OCI-LY1 (cell line): ENCODE measurements around the gene CAMK2A.

Experiments used
- H2AFZ ChIP-seq: fragments of 200-600 bp; sonication (generic), shearing (Covaris generic); 2 replicates; pipeline ENCODE4 v1.6.0; 2014; ENCODE audit warnings: antibody characterized with exemption, mild to moderate bottlenecking, low read length
- H3F3A ChIP-seq: fragments of 200-600 bp; sonication (generic), shearing (Covaris generic); 2 replicates; pipeline ENCODE4 v1.6.0; 2014; ENCODE audit warnings: mild to moderate bottlenecking, antibody characterized with exemption, low read length, moderate library complexity; ENCODE audit not compliant: insufficient read depth
- H3K27ac ChIP-seq: fragments of 200-600 bp; sonication (generic); 2 replicates; pipeline ENCODE4 v1.5.1; 2014; ENCODE audit warnings: low read length, mixed run types, mild to moderate bottlenecking, low read depth; ENCODE audit not compliant: poor library complexity, severe bottlenecking
- H3K27me3 ChIP-seq: fragments of 200-600 bp; sonication (generic); 2 replicates; pipeline ENCODE4 v1.6.0; 2014; ENCODE audit warnings: antibody characterized with exemption, mild to moderate bottlenecking, low read length, moderate library complexity; ENCODE audit not compliant: insufficient read depth
- H3K36me3 ChIP-seq: fragments of 200-600 bp; sonication (generic); 2 replicates; pipeline ENCODE4 v1.6.1; 2014; ENCODE audit warnings: mild to moderate bottlenecking, antibody characterized with exemption, low read length, moderate library complexity, mixed read lengths; ENCODE audit not compliant: insufficient read depth
- H3K4me1 ChIP-seq: fragments of 200-600 bp; sonication (generic); 2 replicates; pipeline ENCODE4 v1.5.1; 2014; ENCODE audit warnings: mild to moderate bottlenecking, low read length, moderate library complexity; ENCODE audit not compliant: insufficient read depth, severe bottlenecking
- H3K4me2 ChIP-seq: fragments of 200-600 bp; sonication (generic), shearing (Covaris generic); 2 replicates; pipeline ENCODE4 v1.6.1; 2014; ENCODE audit warnings: low read length
- H3K4me3 ChIP-seq: fragments of 200-600 bp; sonication (generic); 2 replicates; pipeline ENCODE4 v1.5.1; 2014; ENCODE audit warnings: low read length, low read depth, mild to moderate bottlenecking, mixed read lengths; ENCODE audit not compliant: poor library complexity, severe bottlenecking
- H3K79me2 ChIP-seq: fragments of 200-600 bp; shearing (Covaris generic); 2 replicates; pipeline ENCODE4 v1.6.1; 2016; ENCODE audit warnings: mixed run types, low read length, mixed read lengths; ENCODE audit not compliant: insufficient read depth
- H3K9ac ChIP-seq: fragments of 200-600 bp; sonication (generic), shearing (Covaris generic); 2 replicates; pipeline ENCODE4 v1.6.1; 2014; ENCODE audit warnings: mild to moderate bottlenecking, low read length, mixed read lengths
- H3K9me2 ChIP-seq: fragments of 200-600 bp; sonication (generic), shearing (Covaris generic); 2 replicates; pipeline ENCODE4 v1.6.1; 2014; ENCODE audit warnings: low read depth, mild to moderate bottlenecking, low read length, mixed read lengths
- H3K9me3 ChIP-seq: fragments of 200-600 bp; shearing (Covaris generic); 2 replicates; pipeline ENCODE4 v1.6.1; 2014; ENCODE audit warnings: low read length, mixed read lengths
- H4K20me1 ChIP-seq: fragments of 200-600 bp; sonication (generic), shearing (Covaris generic); 2 replicates; pipeline ENCODE4 v1.6.0; 2016; ENCODE audit warnings: mild to moderate bottlenecking, low read length; ENCODE audit not compliant: insufficient read depth
- EZH2 ChIP-seq: fragments of 200-600 bp; sonication (generic), shearing (Covaris generic); IDR thresholded peaks from 2 replicates; pipeline ENCODE4 v1.8.0; 2017; ENCODE audit warnings: borderline replicate concordance, mixed run types, mild to moderate bottlenecking, antibody characterized with exemption, low read length, moderate library complexity, mixed read lengths
- TF ChIP-seq, protein P1 (sequence below): fragments of 200-600 bp; sonication (generic), shearing (Covaris generic); IDR thresholded peaks from 2 replicates; pipeline ENCODE4 v1.5.1; 2017; ENCODE audit warnings: mild to moderate bottlenecking, antibody characterized with exemption, low read length, moderate library complexity, mixed read lengths

The CAMK2A gene

GRCh38 chr5:150303660-150304386, 14.2 kb upstream of the CAMK2A start:
- H2AFZ ChIP-seq = no peak overlapping the region
- no peaks in the 10 kb centered on the region; the same call in 1 of the 2 replicates for H3K27me3 ChIP-seq
- H3K4me2 ChIP-seq = no peak overlapping the region
- H3K27ac ChIP-seq = no peak overlapping the region
- no peak overlapping the region for H3K4me3 ChIP-seq
- no peaks in the 10 kb centered on the region for H3K36me3 ChIP-seq
- no peaks in the 10 kb centered on the region for H3K9me3 ChIP-seq
- H4K20me1 ChIP-seq = no peaks in the 10 kb centered on the region
- no peaks in the 10 kb centered on the region for H3F3A ChIP-seq
- H3K4me1 ChIP-seq = no peaks in the 10 kb centered on the region
- H3K9me2 ChIP-seq = no peaks in the 10 kb centered on the region
- TF ChIP-seq EZH2 = no peak
- TF ChIP-seq, protein P1, sequence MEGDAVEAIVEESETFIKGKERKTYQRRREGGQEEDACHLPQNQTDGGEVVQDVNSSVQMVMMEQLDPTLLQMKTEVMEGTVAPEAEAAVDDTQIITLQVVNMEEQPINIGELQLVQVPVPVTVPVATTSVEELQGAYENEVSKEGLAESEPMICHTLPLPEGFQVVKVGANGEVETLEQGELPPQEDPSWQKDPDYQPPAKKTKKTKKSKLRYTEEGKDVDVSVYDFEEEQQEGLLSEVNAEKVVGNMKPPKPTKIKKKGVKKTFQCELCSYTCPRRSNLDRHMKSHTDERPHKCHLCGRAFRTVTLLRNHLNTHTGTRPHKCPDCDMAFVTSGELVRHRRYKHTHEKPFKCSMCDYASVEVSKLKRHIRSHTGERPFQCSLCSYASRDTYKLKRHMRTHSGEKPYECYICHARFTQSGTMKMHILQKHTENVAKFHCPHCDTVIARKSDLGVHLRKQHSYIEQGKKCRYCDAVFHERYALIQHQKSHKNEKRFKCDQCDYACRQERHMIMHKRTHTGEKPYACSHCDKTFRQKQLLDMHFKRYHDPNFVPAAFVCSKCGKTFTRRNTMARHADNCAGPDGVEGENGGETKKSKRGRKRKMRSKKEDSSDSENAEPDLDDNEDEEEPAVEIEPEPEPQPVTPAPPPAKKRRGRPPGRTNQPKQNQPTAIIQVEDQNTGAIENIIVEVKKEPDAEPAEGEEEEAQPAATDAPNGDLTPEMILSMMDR = no peak
- H3K79me2 ChIP-seq = no peaks in the 10 kb centered on the region
- H3K9ac ChIP-seq = no peak overlapping the region

- Histone ChIP-seq H3K4me2 (no peak overlapping the region), H3K4me3 (no peak overlapping the region), H3K9ac (no peak overlapping the region), H3K27me3 (no peaks in the 10 kb centered on the region; the same call in 1 of the 2 replicates), H3K4me1 (no peaks in the 10 kb centered on the region), H2AFZ (no peak overlapping the region), H3K9me3 (no peaks in the 10 kb centered on the region), H3K79me2 (no peaks in the 10 kb centered on the region), H4K20me1 (no peaks in the 10 kb centered on the region), H3K27ac (no peak overlapping the region), H3K36me3 (no peaks in the 10 kb centered on the region), H3F3A (no peaks in the 10 kb centered on the region), H3K9me2 (no peaks in the 10 kb centered on the region)
- no peak for TF ChIP-seq EZH2
- TF ChIP-seq, protein P1 = no peak
Observed at GRCh38 chr5:150303070-150303615, 13.6 kb upstream of the CAMK2A start.

DNA sequence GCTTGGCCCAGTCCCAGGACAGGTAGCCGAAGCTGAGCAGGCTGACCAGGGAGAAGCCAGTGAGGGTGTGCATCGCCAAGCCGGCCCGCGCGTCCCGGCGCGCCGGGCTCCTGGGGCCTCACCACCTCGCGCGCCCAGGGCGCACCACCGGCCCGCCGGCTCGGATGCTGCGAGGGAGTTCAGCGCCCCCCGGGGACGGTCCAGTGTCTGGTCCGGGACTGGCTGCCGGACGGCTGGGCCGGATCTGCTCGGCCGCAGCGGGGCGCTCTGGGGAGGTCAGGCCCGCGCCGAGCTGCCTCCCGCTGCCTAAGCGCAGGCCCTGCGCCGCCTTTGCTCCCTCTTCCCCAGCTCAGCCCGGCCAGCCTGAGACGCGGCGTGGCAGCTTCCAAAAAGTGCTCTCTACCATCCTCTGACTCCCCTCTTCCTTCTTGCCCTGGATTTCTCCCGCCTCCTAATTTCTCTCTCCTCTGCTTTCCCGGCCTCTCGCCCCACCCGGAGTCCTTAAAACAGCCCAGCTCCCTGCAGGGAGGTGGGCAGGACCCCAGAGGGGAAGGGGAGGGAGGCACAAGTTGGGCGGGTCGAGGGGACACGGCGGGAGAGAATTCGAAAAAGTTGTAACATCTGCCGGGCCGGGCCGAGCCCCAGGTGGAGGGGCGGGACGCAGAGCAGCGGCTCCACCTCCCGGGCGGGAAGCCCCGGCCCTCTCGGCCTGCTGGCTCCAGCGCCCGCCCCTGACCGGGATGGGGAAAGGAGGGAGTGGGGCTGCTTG, 12.9 kb upstream of the CAMK2A start, which contains the start of gene ARSI:
Gene ARSI (minus strand): TSS at position 605 of the 769 bp plus-strand sequence. CDS start 532 bp downstream, at position 73.
- H3K27ac ChIP-seq = no peak within 1 kb of the TSS
- no peaks in the 10 kb centered on the region for H3K79me2 ChIP-seq
- H4K20me1 ChIP-seq = no peaks in the 10 kb centered on the region
- no peaks in the 10 kb centered on the region; the same call in 1 of the 2 replicates for H3K27me3 ChIP-seq
- no peak for TF ChIP-seq EZH2
- TF ChIP-seq, protein P1 = no peak
- no peak within 1 kb of the TSS for H3K4me2 ChIP-seq
- no peaks in the 10 kb centered on the region for H3K9me2 ChIP-seq
- no peaks in the 10 kb centered on the region for H3K9me3 ChIP-seq
- no peaks in the 10 kb centered on the region for H3K4me1 ChIP-seq
- H3K36me3 ChIP-seq = no peaks in the 10 kb centered on the region
- no peak within 1 kb of the TSS for H3K9ac ChIP-seq
- no peak within 1 kb of the TSS for H3K4me3 ChIP-seq
- H2AFZ ChIP-seq = no peak within 1 kb of the TSS
- no peaks in the 10 kb centered on the region for H3F3A ChIP-seq
